IgD-negative memory B cell (primary cell): ENCODE data around the gene FSD1L. TPM values are rescaled to one million over a fixed set of nuclear protein-coding genes. Genes with fewer than 3 reads are reported as not detected.

Source experiments
- H3K27ac Mint-ChIP-seq, 3 donors: one replicate each; pipeline ENCODE4 v1.8.0; 2020 to 2022; ENCODE audit warnings: mild to moderate bottlenecking in 3 of 3, mixed read lengths in 3 of 3, moderate library complexity in 1 of 3
- H3K27me3 Mint-ChIP-seq: one replicate; pipeline ENCODE4 v1.8.0; 2021; ENCODE audit warnings: mixed read lengths
- H3K36me3 Mint-ChIP-seq: one replicate; pipeline ENCODE4 v1.8.0; 2020; ENCODE audit warnings: mild to moderate bottlenecking, mixed read lengths
- H3K4me1 Mint-ChIP-seq, 3 donors: one replicate each; pipeline ENCODE4 v1.8.0; 2020 to 2022; ENCODE audit warnings: mixed read lengths in 3 of 3, mild to moderate bottlenecking in 1 of 3
- H3K4me3 Mint-ChIP-seq, 4 donors: one replicate each; pipeline ENCODE4 v1.8.0; 2020 to 2022; ENCODE audit warnings: mild to moderate bottlenecking in 4 of 4, mixed read lengths in 4 of 4, moderate library complexity in 3 of 4
- H3K9me3 Mint-ChIP-seq, 3 donors: one replicate each; pipeline ENCODE4 v1.8.0; 2020 to 2021; ENCODE audit warnings: mixed read lengths in 3 of 3, mild to moderate bottlenecking in 1 of 3
- polyA plus RNA-seq: library from polyadenylated mRNA; unstranded; fragments of 300-500 nt; fragmentation: Illumina TruSeq; gene quantifications from one replicate; pipeline ENCODE4 v1.2.3, GENCODE V29; 2021

The FSD1L gene
- polyA plus RNA-seq, 1 donor from 2014 or later = 4.6 TPM

GRCh38 chr9:105447386-105447813 is 434 bp upstream of the FSD1L start:
- Mint-ChIP-seq H3K4me3 (peak overlapping the region; percentile 85 to 93 (median 88)), H3K27me3 (no peaks in the 10 kb centered on the region), H3K36me3 (no peaks in the 10 kb centered on the region), H3K9me3 (no peaks in the 10 kb centered on the region), H3K27ac (peak overlapping the region in 2 of 3 donors; percentile 71 to 80), H3K4me1 (peaks cover 13 to 22% (median 17%) of the 10 kb centered on the region in 3 donors)

DNA sequence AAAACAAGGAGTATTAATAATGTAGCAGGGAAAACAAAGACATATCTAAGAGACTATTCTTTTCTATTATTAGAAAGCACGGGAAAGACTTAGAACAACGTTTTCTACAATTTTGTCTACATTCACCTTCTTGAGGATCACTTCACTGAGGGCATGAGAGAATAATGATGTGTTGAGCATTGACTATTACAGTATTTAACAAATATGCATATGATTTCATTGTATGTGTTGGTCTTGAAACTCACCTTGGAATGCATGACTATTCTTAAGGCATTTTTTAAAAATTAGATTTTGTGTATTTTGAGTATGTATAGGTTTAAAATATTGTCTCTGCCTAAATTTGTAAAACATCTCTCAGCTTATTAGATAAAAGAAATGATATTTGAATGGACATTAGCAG is 1.2 kb downstream of the FSD1L start:
- H3K4me3 Mint-ChIP-seq = peak overlapping the region; percentile 85 to 93 (median 88)
- H3K27me3 Mint-ChIP-seq = no peaks in the 10 kb centered on the region
- H3K27ac Mint-ChIP-seq = peak overlapping the region in 1 of 3 donors; percentile 10
- H3K9me3 Mint-ChIP-seq = no peaks in the 10 kb centered on the region
- peaks cover 13 to 22% (median 17%) of the 10 kb centered on the region in 3 donors for H3K4me1 Mint-ChIP-seq
- H3K36me3 Mint-ChIP-seq = no peaks in the 10 kb centered on the region

DNA sequence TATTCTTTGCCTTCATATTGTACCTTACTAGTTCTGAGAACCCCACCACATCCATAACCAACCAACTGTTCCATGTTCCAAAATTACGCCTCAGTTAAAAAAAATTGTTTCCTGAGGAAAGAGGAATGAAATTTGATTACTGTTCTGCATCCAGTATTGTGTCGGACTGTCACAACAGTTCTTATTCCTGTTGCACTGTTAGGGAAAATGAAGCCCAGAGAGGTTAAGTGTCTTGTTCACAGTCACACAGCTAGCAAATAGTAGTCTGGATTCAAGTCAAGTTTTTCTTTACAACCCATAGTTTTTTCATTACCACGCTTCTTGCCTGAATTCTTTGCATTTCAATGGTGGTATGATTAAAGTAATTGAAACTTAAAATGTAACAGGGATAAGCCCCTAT is 4.4 kb downstream of the FSD1L start:
- Mint-ChIP-seq H3K36me3 (peaks cover 2% of the 10 kb centered on the region), H3K27ac (no peak overlapping the region), H3K4me1 (peaks cover 14 to 22% (median 18%) of the 10 kb centered on the region in 3 donors), H3K27me3 (no peaks in the 10 kb centered on the region), H3K9me3 (no peaks in the 10 kb centered on the region), H3K4me3 (no peak overlapping the region)

DNA sequence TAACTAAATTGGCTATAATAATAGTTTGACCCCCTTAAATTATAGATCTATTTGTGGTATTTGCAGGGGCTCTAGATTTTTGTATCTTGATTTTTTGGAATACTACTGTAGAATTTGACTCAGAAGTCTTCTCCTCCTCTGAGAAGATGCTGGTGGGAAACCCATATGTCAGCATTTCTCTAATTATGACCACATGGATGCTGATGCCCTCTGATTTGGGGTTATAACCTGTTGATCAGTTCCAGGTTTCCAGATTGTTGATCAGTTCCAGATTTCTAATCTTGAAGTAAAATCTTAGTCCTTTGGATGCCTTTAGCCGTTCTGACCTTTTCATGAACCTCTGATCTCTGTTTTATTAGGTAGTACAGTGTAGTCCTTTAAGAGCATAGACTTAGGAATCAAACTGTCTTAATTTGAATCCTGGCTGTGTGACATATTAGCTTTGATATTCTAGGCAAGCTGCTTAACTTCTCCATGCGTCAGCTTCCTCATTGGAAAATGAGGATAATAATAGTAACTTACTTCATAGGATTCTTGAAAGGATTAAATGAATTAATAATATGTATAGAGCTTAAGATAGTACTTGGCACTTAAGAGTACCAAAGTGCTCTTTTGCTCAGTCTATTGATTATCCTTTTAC is 8.1 kb downstream of the FSD1L start:
- Mint-ChIP-seq H3K27ac (no peak overlapping the region), H3K4me3 (no peak overlapping the region), H3K4me1 (peaks cover 1 to 11% (median 3%) of the 10 kb centered on the region in 3 donors), H3K27me3 (no peaks in the 10 kb centered on the region), H3K9me3 (peaks cover 2 to 11% (median 5%) of the 10 kb centered on the region in 3 donors), H3K36me3 (peaks cover 10% of the 10 kb centered on the region)

DNA sequence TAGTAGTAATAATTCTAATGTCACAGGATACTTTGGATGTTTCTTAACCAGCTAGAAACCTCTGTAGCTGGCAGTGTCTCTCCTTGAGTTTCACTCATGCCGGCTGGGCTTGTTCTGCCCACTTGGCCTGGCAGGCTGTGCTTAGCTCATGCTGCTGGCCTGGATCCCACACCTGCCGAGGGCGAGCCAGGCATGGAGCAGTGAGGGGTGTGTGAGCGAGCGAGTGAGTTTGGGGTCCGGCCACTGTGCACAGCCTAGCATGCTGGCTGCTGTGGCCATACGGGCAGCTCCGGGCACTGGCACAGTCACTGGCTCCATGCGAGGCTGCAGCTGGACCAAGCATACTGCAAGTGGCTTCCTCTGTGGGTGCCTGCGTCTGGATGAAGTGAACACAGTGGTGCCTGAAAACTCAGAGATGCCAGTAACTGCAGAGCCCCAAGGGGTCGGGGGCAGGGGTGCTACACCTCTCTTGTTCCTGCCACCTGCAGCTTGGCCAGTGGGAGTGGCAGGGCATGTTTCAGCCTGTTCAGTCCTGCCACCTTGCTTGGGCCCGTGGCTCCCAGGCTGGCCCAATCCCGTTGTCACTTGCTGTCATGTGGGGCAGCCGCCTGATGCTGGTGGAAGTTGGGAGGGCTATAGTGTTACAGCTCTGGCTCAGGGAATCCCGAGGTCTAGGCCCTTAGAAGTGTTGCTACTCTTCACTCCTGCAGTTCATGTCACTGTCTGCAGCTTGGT is 9.9 kb downstream of the FSD1L start:
- Mint-ChIP-seq H3K4me1 (peaks cover 0 to 3% (median 1%) of the 10 kb centered on the region in 3 donors), H3K27ac (no peak overlapping the region), H3K27me3 (no peaks in the 10 kb centered on the region), H3K9me3 (peaks cover 2 to 11% (median 5%) of the 10 kb centered on the region in 3 donors), H3K36me3 (peaks cover 10% of the 10 kb centered on the region), H3K4me3 (peak overlapping the region in 1 of 4 donors; percentile 8)

DNA sequence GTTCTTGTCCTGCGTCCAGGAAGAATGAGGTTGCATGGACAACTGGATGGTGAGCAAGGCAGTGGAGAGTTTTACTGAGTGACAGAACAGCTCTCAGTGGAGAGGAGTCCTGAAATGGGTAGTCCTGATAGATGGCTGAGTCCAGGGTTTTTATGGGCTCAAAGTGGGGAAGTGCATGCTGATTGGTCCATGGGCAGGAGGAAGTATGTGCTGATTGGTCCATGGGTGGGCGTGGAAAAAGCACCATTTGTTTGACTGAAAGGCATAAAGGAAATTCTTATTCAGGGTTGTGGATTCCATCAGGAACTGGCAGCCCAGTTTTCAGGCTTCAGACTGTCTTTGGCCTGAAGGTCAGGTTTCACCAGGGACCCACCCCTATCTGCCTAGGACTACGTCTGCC is 10.6 kb downstream of the FSD1L start:
- no peak overlapping the region for H3K4me3 Mint-ChIP-seq
- peaks cover 10% of the 10 kb centered on the region for H3K36me3 Mint-ChIP-seq
- H3K4me1 Mint-ChIP-seq = peaks cover 0 to 3% (median 1%) of the 10 kb centered on the region in 3 donors
- H3K27ac Mint-ChIP-seq = peak overlapping the region in 1 of 3 donors; percentile 84
- peaks cover 2 to 11% (median 5%) of the 10 kb centered on the region in 3 donors for H3K9me3 Mint-ChIP-seq
- H3K27me3 Mint-ChIP-seq = no peaks in the 10 kb centered on the region

GRCh38 chr9:105459336-105459735 is 11.5 kb downstream of the FSD1L start:
- Mint-ChIP-seq H3K4me1 (peaks cover 0 to 3% (median 1%) of the 10 kb centered on the region in 3 donors), H3K4me3 (no peak overlapping the region), H3K27ac (peak overlapping the region in 1 of 3 donors; percentile 84), H3K9me3 (peaks cover 2 to 11% (median 5%) of the 10 kb centered on the region in 3 donors), H3K36me3 (peaks cover 12% of the 10 kb centered on the region), H3K27me3 (no peaks in the 10 kb centered on the region)

DNA sequence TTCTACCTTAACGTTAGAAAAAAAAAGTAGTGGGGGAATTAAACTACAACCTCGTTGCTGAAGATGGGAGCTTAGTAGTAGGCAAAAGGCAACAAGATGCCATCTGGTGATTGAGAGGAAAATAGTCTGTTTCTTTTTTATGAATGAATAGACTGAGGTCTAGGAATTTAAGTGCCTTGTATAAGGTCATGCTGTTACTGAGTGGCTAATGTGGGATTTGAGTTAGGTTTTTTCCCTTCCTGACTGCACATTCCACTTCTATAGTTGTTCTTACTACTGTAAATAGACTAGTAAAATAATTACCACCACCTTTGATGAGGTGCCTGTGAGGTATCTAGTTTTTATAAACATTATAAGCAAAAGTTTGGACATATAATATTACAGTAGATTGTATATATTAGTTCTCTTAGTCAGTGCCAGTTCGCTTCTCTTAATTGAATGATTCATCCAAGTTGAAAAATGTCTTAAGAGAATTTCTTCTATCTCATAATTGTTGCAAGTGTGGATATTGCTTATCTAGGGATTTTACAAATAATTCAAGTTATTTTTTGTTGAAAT is 19.1 kb downstream of the FSD1L start:
- H3K9me3 Mint-ChIP-seq = peaks cover 0 to 2% (median 0%) of the 10 kb centered on the region in 3 donors
- H3K36me3 Mint-ChIP-seq = peaks cover 23% of the 10 kb centered on the region
- H3K27me3 Mint-ChIP-seq = no peaks in the 10 kb centered on the region
- no peaks in the 10 kb centered on the region for H3K4me1 Mint-ChIP-seq
- no peak overlapping the region for H3K4me3 Mint-ChIP-seq
- no peak overlapping the region for H3K27ac Mint-ChIP-seq

DNA sequence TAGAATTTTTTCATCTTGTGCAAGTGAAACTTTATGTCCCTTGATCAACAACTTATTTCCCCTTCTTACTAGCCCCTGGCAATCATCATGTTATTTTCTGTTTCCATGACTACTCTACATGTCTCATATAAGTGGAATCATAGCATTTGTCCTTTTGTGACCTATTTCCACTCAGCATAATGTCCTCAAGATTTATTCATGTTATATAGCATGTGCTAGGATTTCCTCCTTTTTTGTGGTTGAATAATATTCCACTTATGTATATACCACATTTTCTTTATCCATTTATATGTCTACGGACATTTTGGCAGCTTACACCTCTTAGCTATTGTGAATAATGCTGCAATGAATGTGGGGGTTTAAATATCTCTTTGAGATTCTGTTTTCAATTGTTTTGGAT is 21.0 kb downstream of the FSD1L start:
- Mint-ChIP-seq H3K9me3 (peaks cover 0 to 2% (median 0%) of the 10 kb centered on the region in 3 donors), H3K4me1 (no peaks in the 10 kb centered on the region), H3K27ac (no peak overlapping the region), H3K4me3 (no peak overlapping the region), H3K27me3 (no peaks in the 10 kb centered on the region), H3K36me3 (peaks cover 23% of the 10 kb centered on the region)

- H3K36me3 Mint-ChIP-seq = peaks cover 7% of the 10 kb centered on the region
Measured at GRCh38 chr9:105473221-105473620, 25.4 kb downstream of the FSD1L start.

GRCh38 chr9:105475302-105475701 is 27.5 kb downstream of the FSD1L start:
- Mint-ChIP-seq H3K9me3 (no peaks in the 10 kb centered on the region), H3K4me3 (no peak overlapping the region), H3K27me3 (no peaks in the 10 kb centered on the region), H3K4me1 (no peaks in the 10 kb centered on the region), H3K27ac (no peak overlapping the region), H3K36me3 (peaks cover 4% of the 10 kb centered on the region)

More at GRCh38 chr9:105473221-105473620, 25.4 kb downstream of the FSD1L start:
- Mint-ChIP-seq H3K9me3 (peaks cover 0 to 2% (median 0%) of the 10 kb centered on the region in 3 donors), H3K27me3 (no peaks in the 10 kb centered on the region), H3K4me1 (no peaks in the 10 kb centered on the region), H3K4me3 (no peak overlapping the region), H3K27ac (no peak overlapping the region)

GRCh38 chr9:105479846-105480245 is 32.0 kb downstream of the FSD1L start:
- Mint-ChIP-seq H3K4me1 (peaks cover 0 to 4% (median 4%) of the 10 kb centered on the region in 3 donors), H3K27ac (no peak overlapping the region), H3K4me3 (no peak overlapping the region), H3K27me3 (no peaks in the 10 kb centered on the region), H3K9me3 (no peaks in the 10 kb centered on the region), H3K36me3 (no peaks in the 10 kb centered on the region)

DNA sequence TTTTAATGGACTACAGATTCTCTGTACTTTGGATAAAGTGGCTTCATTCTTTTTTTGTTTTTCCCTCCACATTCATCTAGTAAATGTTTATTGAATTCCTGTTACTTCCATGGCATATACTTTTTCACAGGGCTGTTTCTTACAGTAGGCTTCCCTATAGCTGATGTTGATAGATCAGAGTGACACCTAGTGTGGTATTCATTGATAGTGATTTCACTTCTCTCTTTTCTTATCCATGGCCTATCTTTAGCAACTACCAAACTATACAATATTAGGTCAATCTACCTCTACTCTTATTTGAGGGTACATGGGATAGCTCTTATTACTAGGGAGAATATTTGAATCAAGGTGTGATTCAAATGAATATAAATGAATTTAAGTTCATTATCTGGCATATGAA is 35.8 kb downstream of the FSD1L start:
- peaks cover 0 to 4% (median 4%) of the 10 kb centered on the region in 3 donors for H3K4me1 Mint-ChIP-seq
- H3K27me3 Mint-ChIP-seq = no peaks in the 10 kb centered on the region
- H3K27ac Mint-ChIP-seq = no peak overlapping the region
- H3K36me3 Mint-ChIP-seq = peaks cover 9% of the 10 kb centered on the region
- H3K9me3 Mint-ChIP-seq = no peaks in the 10 kb centered on the region
- no peak overlapping the region for H3K4me3 Mint-ChIP-seq

DNA sequence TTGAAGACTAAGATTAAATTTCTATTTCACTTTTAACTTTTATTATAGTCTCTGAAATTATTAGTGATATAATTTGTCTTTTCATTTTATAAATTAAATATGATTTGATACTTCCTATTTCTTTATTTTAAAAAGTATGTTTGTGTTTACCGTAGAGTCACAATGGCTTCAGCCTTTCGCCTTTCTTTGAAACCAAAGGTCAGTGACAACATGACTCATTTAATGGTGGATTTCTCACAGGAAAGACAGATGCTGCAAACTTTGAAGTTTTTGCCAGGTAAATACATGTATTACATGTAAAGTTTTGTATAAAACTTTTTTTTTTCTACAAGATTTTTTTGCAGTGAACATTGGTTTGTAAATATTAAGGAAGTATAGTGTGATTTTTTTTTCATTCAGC is 36.4 kb downstream of the FSD1L start:
- Mint-ChIP-seq H3K4me3 (no peak overlapping the region), H3K27ac (no peak overlapping the region), H3K36me3 (peaks cover 9% of the 10 kb centered on the region)

DNA sequence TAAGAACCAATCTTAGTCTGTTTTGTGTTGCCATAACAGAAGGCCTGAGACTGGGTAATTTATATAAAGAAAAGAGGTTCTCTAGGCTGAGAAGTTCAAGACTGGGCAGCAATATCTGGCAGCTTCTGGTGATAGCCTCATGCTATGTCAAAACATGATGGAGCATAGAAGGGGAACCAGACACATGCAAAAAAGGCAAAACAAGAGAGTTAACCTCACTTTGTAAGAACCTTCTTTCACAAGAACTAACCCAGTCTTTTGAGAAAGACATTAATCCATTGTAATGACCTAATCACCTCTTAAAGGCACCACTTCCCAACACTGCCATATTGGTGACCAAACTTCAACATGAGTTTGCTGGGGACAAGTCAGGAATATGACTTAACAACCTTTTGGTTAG is 37.3 kb downstream of the FSD1L start:
- no peak overlapping the region for H3K27ac Mint-ChIP-seq
- H3K36me3 Mint-ChIP-seq = peaks cover 9% of the 10 kb centered on the region
- H3K9me3 Mint-ChIP-seq = no peaks in the 10 kb centered on the region
- no peak overlapping the region for H3K4me3 Mint-ChIP-seq
- H3K4me1 Mint-ChIP-seq = peaks cover 0 to 4% (median 4%) of the 10 kb centered on the region in 3 donors
- no peaks in the 10 kb centered on the region for H3K27me3 Mint-ChIP-seq

More for the DNA sequence above, 36.4 kb downstream of the FSD1L start:
- no peaks in the 10 kb centered on the region for H3K27me3 Mint-ChIP-seq
- peaks cover 0 to 4% (median 4%) of the 10 kb centered on the region in 3 donors for H3K4me1 Mint-ChIP-seq
- H3K9me3 Mint-ChIP-seq = no peaks in the 10 kb centered on the region
